GM12864 (cell line): Measurements from ENCODE around the gene CRYBB1.

Source experiments
- DNase-seq: peaks from one replicate; pipeline ENCODE4 v3.0.0-alpha.2; 2011; ENCODE audit warnings: low read depth
- H3K4me3 ChIP-seq: 2 replicates; pipeline ENCODE4 v1.5.1; 2011; ENCODE audit warnings: mild to moderate bottlenecking, low read depth, low read length, control low read depth
- CTCF ChIP-seq: IDR thresholded peaks from 2 replicates; pipeline ENCODE4 v1.5.1; 2011; ENCODE audit warnings: low read depth, mild to moderate bottlenecking, moderate library complexity, low read length, control low read depth, inconsistent platforms; ENCODE audit errors: missing control alignments

CRYBB1 gene

GRCh38 chr22:26588729-26589366 lies 29.0 kb downstream of the CRYBB1 start:
- TF ChIP-seq CTCF, result no peak
- H3K4me3 ChIP-seq, result peak overlapping the region; percentile 85
- DNase-seq, result no peak

GRCh38 chr22:26587991-26588613 lies 29.7 kb downstream of the CRYBB1 start:
- H3K4me3 ChIP-seq, result no peak overlapping the region
- no peak for DNase-seq
- no peak for TF ChIP-seq CTCF

- no peak overlapping the region for H3K4me3 ChIP-seq
- no peak for DNase-seq
- no peak for TF ChIP-seq CTCF
Measured at GRCh38 chr22:26586556-26587325, 31.1 kb downstream of the CRYBB1 start.

GRCh38 chr22:26585104-26585790 lies 32.6 kb downstream of the CRYBB1 start:
- no peak for DNase-seq
- H3K4me3 ChIP-seq, result no peak overlapping the region
- no peak for TF ChIP-seq CTCF

GRCh38 chr22:26584010-26584409 lies 33.8 kb downstream of the CRYBB1 start:
- no peak for DNase-seq
- no peak overlapping the region for H3K4me3 ChIP-seq
- TF ChIP-seq CTCF, result no peak

- no peak overlapping the region for H3K4me3 ChIP-seq
- TF ChIP-seq CTCF, result no peak
- DNase-seq, result no peak
Measured at GRCh38 chr22:26581633-26582168, 36.1 kb downstream of the CRYBB1 start.
